NCI-H187 (cell line): ENCODE results near the gene POLR2H.
A peak's percentile ranks its signal among the peaks of the same experiment; 100 is the strongest.

Experiments
- DNase-seq, 2 experiments: peaks; one replicate each; lab custom pipeline; 2025; lab: John Stamatoyannopoulos, UW

POLR2H gene

DNA sequence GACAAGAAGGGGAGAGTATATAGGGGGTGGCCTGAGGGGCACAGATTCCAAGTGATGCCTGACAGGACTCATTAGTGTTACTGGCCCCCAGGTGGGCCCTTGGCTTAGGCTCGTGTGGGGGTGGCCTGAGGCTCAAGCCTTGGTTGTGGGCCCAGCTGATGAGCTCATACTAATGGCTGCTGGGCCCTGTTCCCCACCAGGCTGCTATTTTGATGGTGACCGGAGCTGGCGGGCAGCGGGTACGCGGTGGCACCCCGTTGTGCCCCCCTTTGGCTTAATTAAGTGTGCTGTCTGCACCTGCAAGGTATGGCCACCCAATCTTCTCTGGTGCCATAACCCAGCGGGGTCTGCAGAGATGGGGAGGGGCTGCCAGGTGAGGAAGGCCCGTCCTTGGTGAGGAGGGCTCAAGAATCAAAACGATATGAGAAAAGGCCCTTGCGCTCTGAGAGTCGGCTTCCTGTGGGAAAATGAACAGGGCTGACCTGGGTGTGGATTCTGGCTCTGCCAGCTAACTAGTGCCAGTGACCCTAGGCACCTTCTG lies 25.7 kb downstream of the POLR2H start:
- no peak for DNase-seq

DNA sequence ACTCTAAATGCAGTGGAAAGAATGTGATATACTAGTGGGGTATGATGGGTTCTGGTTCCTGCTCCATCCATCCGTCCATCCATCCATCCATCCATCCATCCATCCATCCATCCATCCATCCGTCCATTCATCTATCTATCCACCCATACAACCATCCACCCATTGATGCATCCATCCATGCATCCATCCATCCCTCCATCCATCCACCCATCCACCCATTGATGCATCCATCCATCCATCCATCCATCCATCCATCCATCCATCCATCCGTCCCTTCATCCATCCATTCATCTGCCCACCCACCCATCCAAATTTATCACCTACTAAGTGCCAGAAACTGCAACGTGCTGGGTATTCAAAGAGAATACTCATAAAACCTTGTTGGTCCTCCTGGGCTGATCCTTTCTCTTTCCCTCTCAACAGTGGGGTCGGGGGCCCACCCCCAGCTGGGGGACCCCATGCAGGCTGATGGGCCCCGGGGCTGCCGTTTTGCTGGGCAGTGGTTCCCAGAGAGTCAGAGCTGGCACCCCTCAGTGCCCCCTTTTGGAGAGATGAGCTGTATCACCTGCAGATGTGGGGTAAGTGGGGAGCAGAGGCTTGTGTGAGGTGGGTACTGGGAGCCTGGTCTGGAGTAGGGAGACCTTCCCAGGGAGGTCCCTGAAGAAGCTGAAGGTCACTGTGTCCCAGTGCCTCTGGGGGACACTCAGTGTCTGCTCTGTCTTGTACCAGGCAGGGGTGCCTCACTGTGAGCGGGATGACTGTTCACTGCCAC lies 26.8 kb downstream of the POLR2H start:
- DNase-seq, result no peak

DNA sequence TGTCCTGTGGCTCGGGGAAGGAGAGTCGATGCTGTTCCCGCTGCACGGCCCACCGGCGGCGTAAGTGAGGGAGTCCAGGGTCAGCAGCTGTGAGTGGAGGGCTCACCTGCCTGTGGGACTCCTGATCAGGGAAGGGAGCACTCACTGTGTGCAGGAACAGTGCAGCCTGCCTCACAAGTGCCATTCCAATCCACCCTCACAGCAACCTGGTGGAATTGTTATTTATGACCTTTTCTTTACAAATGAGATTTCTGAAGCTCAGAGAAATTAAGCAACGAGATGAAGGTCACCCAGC lies 27.4 kb downstream of the POLR2H start:
- DNase-seq, result no peak

DNA sequence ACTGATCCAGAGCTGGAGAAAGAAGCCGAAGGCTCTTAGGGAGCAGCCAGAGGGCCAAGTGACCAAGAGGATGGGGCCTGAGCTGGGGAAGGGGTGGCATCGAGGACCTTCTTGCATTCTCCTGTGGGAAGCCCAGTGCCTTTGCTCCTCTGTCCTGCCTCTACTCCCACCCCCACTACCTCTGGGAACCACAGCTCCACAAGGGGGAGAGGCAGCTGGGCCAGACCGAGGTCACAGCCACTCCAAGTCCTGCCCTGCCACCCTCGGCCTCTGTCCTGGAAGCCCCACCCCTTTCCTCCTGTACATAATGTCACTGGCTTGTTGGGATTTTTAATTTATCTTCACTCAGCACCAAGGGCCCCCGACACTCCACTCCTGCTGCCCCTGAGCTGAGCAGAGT lies 27.9 kb downstream of the POLR2H start:
- no peak for DNase-seq

- no peak for DNase-seq
Observed at GRCh38 chr3:184389935-184390528, 28.5 kb downstream of the POLR2H start.

- no peak for DNase-seq
Observed at GRCh38 chr3:184391266-184391665, 29.8 kb downstream of the POLR2H start.

DNA sequence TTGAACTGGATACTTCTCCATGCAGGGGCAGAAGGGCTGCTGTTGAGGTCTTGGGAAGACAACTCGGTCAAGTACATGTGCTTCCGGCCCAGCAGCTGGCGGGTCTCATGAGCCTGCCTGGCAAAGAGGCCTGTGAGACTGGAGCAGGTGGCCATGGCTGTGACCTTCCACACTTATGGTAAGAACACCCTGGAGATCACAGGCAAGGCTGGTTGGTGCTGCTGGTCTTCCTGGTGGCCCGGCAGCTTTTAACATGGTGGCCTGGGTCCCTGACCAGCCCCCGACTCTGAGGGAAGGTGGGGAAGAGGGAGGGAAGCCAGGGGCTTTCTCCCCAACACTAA lies 33.8 kb downstream of the POLR2H start:
- no peak for DNase-seq

- DNase-seq, result no peak
Observed at GRCh38 chr3:184399410-184399809, 37.9 kb downstream of the POLR2H start.

DNA sequence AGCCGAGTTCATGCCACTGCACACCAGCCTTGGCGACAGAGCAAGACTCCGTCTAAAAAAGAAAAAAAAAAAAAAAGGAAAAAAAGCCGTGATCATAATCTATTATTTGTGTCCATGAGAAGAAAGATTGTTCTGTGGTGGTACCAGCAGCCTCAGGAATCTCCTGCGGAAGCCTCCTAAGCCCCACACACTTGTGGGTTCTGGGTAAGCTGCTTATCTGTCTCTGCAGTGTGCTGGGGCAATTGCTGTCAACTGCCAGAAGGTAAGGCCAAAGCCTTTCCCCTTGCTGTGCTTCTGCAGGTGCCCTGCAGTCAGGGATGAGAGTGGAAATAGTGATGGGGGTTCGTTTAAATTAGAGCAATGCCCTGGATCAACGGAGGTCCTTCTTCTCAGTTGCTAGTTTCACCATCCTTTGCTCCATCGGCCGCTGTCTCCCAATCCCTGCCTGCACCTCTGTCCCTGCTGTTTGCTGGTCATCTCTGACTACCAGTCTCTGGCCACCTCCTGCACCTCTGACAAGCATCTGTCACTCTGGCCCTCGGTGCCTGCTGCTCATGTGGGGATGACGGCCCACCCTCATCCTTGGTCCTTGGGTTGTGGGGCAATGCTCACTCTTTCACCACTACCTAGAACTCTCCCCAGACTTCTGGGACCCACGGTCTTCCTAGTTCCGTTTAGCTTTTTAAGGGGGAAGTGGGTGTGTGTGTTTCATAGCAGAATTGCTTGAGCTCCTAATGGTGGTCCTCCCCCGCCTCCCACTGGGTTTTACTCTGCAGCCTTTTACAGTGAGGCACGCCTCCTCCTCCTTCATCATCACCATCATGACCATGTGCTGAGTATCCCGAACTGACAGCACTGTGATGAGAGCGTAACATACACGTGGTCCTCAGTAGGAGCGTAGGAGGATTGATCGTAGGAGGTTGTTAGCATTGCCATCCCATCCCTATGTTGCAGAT lies 43.8 kb downstream of the POLR2H start:
- no peak for DNase-seq

- no peak for DNase-seq
Observed at GRCh38 chr3:184409331-184409926, 47.9 kb downstream of the POLR2H start.

DNA sequence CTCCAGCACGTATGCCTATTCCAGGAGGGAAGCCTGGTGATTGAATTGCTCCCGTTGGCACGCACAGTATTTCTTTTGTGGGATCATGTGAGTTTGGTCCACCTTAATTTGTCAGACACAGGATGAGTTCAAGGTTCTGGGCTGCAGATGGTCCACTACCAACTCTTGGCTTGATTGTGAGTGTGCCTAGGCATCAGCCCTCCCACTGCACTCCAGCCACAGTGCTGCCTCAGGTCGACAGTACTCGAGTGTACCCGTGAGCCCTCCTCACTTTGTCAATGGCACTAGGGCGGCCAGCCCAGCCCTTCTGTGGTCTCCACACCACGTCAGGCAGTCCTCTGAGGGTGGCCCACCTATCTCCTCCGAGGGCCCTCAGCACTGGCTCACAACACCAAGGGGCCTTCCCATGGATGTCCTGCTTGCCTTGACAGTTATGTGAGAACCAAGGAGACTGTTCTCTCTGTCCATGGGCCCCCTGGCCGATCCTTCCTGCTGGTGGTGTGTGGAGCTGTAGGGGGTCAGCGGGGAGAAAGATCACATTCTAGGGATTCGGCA lies 48.5 kb downstream of the POLR2H start:
- no peak for DNase-seq

DNA sequence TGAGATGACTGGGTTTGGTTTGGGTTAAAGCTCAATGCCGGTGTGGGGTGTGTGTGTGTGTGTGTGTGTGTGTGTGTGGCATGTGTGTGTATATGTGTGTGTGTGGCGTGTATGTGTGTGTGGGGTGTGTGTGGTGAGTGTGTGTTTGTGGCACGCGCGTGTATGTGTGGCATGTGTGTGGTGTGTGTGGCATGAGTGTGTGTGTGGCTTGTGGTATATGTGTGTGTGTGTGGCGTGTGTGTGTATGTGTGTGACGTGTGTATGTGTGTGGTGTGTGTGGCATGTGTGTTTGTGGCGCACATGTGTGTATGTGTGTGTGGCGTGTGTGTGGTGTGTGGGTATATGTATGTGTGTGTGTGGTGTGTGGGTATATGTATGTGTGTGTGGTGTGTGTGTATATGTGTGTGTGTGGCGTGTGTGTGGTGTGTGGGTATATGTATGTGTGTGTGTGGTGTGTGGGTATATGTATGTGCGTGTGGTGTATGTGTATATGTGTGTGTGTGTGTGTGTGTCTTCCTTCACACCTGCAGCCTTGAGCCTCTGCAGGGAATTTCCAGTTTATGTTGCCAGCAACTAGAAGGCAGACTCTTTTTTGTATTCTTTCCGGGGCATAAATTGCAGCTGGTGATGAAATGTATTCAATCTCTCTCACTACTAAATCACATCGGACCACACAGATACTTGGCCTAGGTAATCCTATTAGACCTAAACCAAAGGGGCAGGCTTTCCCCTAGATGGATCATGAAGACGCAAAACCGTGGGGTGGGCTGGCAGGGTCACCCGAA lies 53.1 kb downstream of the POLR2H start:
- DNase-seq, result no peak

DNA sequence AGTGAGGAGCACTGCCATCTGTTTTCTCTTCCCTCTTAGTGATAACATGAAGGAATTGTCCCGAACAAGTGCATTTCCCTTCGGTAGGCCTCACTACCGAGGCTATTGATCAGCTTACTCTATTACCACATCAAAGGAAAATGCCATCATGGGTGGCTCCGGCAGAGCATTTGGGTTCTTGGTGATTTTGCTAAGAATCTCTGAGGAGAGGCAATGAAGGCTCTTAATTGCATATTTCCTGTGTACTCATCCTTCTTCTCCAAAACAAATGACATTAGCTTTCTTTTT lies 53.6 kb downstream of the POLR2H start:
- DNase-seq, result no peak

- peak; percentile 5 to 33 for DNase-seq
Observed at GRCh38 chr3:184417619-184418327, 56.3 kb downstream of the POLR2H start.
